Measurements from ENCODE around the gene NLRP1. TPM values are rescaled to one million over a fixed set of nuclear protein-coding genes. Genes with fewer than 3 reads are reported as not detected.

The NLRP1 gene
- total RNA-seq, result 10 to 100 TPM; 15.4 to 19.5 (median 18.0) TPM

DNA sequence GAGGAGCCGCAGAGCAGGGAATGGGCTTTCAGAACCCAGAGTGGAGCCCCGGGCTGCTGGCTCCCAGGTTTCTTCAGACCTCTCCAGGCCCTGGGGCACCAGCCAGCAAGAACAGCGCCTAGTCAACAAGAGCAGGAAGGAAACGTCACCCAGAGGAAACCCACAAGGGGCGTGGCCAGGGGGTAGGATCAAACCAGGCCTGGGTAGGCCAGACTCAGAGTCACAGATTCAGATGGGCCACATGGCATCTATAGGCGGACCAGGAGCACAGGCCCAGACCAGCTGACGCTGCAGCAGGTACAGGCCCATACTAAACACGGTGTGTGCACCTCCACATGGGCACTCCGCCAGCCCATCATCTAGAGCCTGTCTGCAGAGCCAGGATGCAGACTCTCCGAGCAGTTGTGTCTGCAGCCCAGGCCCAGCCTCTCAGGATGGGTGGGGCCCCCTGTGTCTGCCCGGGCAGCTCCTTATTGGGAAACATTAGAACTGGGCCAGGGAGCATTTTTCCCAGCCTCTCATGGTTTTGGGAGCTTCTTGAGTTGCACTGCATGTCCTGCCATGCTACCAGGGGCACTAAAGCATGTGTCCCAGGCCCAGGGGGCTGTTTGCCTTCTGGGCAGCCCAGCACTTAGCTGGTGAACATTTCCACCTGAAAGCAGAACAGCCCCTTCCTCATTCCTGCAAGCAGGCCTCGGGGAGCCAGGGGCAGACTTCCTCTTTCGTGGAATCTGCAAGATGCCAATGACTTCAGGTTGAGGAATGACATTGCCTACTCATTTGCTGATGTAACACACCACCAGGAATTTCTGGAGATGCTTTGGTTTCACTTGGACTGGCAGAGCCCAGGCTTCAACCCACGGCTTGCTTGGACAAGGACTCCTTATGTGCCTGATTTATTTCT, at the start of gene NLRP1:
Gene NLRP1, minus strand, starts transcription at position 127 of the 904 bp plus-strand sequence. CDS start 552 bp downstream, outside the sequence.
- intact Hi-C loops (cut with DNase I), result no loop called here
- peak; percentile 96 for DNase-seq (ENCODE audit: extremely low spot score)
- 33% methylated on average over 8 of the region's 14 CpGs for WGBS

DNA sequence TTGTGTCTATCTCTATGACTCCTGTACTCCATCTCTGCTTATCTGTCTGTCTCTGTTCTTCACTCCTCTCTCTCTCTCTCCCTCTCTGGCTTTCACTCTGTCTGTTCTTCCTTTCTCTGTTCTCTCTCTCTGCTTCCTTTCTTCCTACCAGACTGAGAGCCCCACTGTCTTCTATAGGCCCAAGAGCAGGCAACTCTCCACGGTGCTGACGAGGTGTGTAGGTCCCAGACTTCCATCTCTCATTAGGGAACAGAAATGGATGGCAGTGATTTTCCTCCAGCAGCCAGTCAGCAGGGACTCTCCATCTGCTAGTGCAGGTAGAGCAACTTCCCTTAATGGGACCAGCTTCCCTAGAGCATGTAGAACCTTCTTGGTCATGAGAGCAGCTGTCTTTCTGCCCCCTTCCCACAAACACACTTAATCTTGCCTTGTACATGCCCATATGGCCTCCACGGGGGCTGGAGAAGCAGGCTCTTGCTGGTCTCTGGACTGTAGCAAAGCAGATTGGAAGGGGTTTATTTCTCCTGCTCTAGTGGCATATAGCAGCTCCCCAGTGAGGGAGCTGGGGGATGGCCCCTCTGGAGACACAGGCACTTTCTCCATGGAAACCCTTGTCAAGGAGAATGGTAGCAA, 47.8 kb upstream of the NLRP1 start:
- no peak for DNase-seq (ENCODE audit: extremely low spot score)
- Histone ChIP-seq H3K36me3 (no peaks in the 10 kb centered on the region), H3K4me3 (no peak overlapping the region), H3K9me3 (no peaks in the 10 kb centered on the region), H3K27ac (replicated peaks in 1 of 4) (no peak overlapping the region), H3K27me3 (peaks cover 0 to 51% (median 0%) of the 10 kb centered on the region in 4 donors), H3K4me1 (no peaks in the 10 kb centered on the region)
- intact Hi-C loops (cut with DNase I), result no loop called here
- 35% methylated on average over 3 of the region's 3 CpGs for WGBS
- TF ChIP-seq EP300 (IDR thresholded peaks at IDR 0.05) (no peak), POLR2A (IDR thresholded peaks at IDR 0.05; ENCODE audit: low read depth) (no peak), POLR2AphosphoS5 (IDR thresholded peaks at IDR 0.05) (no peak)
- TF ChIP-seq, protein P1, sequence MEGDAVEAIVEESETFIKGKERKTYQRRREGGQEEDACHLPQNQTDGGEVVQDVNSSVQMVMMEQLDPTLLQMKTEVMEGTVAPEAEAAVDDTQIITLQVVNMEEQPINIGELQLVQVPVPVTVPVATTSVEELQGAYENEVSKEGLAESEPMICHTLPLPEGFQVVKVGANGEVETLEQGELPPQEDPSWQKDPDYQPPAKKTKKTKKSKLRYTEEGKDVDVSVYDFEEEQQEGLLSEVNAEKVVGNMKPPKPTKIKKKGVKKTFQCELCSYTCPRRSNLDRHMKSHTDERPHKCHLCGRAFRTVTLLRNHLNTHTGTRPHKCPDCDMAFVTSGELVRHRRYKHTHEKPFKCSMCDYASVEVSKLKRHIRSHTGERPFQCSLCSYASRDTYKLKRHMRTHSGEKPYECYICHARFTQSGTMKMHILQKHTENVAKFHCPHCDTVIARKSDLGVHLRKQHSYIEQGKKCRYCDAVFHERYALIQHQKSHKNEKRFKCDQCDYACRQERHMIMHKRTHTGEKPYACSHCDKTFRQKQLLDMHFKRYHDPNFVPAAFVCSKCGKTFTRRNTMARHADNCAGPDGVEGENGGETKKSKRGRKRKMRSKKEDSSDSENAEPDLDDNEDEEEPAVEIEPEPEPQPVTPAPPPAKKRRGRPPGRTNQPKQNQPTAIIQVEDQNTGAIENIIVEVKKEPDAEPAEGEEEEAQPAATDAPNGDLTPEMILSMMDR (IDR thresholded peaks at IDR 0.05), result no peak

More for the DNA sequence above, at the start of gene NLRP1:
- no peaks in the 10 kb centered on the region for H3K9me3 ChIP-seq
- peaks cover 0 to 6% (median 0%) of the 10 kb centered on the region in 4 donors for H3K27me3 ChIP-seq
- H3K36me3 ChIP-seq, result peaks cover 0 to 21% (median 0%) of the 10 kb centered on the region in 4 donors
- TF ChIP-seq, protein P1 (IDR thresholded peaks at IDR 0.05), result no peak
- TF ChIP-seq EP300 (IDR thresholded peaks at IDR 0.05) (no peak), POLR2A (IDR thresholded peaks at IDR 0.05; ENCODE audit: low read depth) (no peak), POLR2AphosphoS5 (IDR thresholded peaks at IDR 0.05) (peak; percentile 73 to 83)
- H3K4me3 ChIP-seq, result peak within 1 kb of the TSS; percentile 48 to 56 (median 52)
- peaks cover 28 to 40% (median 32%) of the 10 kb centered on the region in 4 donors for H3K4me1 ChIP-seq
- peak within 1 kb of the TSS; percentile 70 to 78 (median 74) for H3K27ac ChIP-seq (replicated peaks in 1 of 4)

DNA sequence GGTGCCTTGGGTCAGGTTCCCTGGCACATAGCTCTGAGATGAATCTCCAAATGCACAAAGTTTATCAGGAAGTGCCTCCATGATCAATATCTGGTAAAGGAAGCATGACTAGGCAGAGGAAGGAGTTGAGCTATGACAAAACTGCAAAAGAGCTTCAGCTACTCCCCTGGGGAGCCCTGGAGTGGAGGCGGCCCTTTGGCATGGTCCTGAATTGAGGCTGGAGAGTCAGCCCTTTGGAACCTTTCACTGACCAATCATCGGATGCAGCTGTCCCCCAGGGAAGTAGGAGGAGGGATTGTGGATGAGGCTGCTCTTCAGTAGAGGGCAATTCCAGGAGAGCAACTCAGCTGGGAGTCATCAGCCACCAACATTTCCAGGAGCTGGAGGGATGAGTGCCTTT, 46.1 kb upstream of the NLRP1 start:
- no peak overlapping the region for H3K4me3 ChIP-seq
- no peak overlapping the region for H3K27ac ChIP-seq (replicated peaks in 1 of 4)
- H3K36me3 ChIP-seq, result no peaks in the 10 kb centered on the region
- no peaks in the 10 kb centered on the region for H3K4me1 ChIP-seq
- WGBS, result 82% methylated on average over 2 of the region's 2 CpGs
- no peaks in the 10 kb centered on the region for H3K9me3 ChIP-seq
- TF ChIP-seq POLR2AphosphoS5 (IDR thresholded peaks at IDR 0.05) (no peak), EP300 (IDR thresholded peaks at IDR 0.05) (no peak), POLR2A (IDR thresholded peaks at IDR 0.05; ENCODE audit: low read depth) (no peak)
- TF ChIP-seq, protein P1 (IDR thresholded peaks at IDR 0.05), result no peak
- intact Hi-C loops (cut with DNase I), result no loop called here
- DNase-seq (ENCODE audit: extremely low spot score), result no peak
- peaks cover 0 to 51% (median 0%) of the 10 kb centered on the region in 4 donors for H3K27me3 ChIP-seq

DNA sequence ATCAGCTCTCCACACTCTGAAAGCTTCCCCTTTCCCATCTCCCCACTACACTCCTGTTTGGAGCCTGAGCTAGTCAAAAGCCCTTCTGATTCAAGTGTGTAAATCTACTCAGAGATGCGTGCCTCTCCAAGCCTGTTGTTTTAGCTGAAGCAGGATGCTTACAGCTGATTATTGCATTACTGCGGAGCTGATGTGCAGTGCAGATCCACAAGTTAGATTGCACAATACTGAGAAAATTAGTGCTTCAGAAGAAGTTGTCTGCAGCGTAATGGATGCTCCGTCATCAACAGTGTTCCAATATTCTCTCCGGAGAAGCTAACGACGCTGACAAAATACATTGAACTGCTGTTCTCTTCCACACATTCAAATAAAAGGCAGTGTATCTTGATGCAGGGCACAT, 44.8 kb upstream of the NLRP1 start:
- H3K4me1 ChIP-seq, result no peaks in the 10 kb centered on the region
- H3K9me3 ChIP-seq, result no peaks in the 10 kb centered on the region
- no peak overlapping the region for H3K27ac ChIP-seq (replicated peaks in 1 of 4)
- H3K4me3 ChIP-seq, result no peak overlapping the region
- 82% methylated on average over 7 of the region's 7 CpGs for WGBS
- intact Hi-C loops (cut with DNase I), result no loop called here
- H3K27me3 ChIP-seq, result peaks cover 0 to 55% (median 0%) of the 10 kb centered on the region in 4 donors
- no peaks in the 10 kb centered on the region for H3K36me3 ChIP-seq
- TF ChIP-seq, protein P1 (IDR thresholded peaks at IDR 0.05), result no peak
- TF ChIP-seq EP300 (IDR thresholded peaks at IDR 0.05) (no peak), POLR2A (IDR thresholded peaks at IDR 0.05; ENCODE audit: low read depth) (no peak), POLR2AphosphoS5 (IDR thresholded peaks at IDR 0.05) (no peak)
- DNase-seq (ENCODE audit: extremely low spot score), result no peak
